ENCODE data around the gene TMEM132D. TPM values are rescaled to one million over a fixed set of nuclear protein-coding genes. Genes with fewer than 3 reads are reported as not detected.

The TMEM132D gene
- polyA plus RNA-seq, 1 donor from 2014 or later, result 1.3 TPM

DNA sequence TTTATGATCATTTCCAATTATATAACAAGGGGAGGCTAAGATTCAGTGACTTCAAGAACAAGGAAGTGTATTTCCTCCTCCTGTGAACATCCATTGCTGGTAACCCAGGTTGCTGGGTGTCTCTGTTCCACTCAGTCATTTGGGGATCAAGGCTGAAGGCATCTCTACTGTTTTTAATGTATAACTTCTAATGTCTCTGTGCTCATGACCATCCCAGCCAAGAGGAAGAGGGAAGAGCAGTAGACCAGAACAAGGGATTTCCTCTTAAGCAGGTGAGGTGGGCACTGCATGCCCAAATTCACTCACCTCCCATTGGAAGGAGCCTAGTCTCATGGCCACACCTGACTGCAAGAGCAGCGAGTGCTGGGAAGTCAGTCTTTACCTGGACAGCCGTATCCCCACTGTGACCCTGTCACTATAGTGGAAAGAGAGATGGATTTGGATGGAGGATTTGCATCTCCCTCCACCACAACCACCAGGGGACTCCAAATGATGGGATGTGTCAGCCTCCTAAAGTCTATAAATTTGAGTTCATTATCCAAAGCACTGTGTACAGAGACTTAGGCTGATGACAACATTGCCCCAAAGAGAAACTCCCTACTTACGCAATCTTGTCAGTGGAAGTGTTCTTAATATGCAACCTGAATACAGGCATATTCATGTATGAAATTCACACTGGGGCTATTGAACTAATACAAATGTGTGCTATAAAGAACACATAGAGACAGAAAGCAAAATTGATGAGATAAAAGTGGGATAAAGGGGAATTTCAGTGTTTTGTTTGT lies 368.7 kb downstream of the TMEM132D start:
- no peaks in the 10 kb centered on the region for H3K27me3 ChIP-seq (ENCODE audit: insufficient read depth, low read depth, low read length)
- H3K79me2 ChIP-seq (replicated peaks; ENCODE audit: insufficient read depth, low read length), result no peaks in the 10 kb centered on the region
- no peak overlapping the region for H2AFZ ChIP-seq (ENCODE audit: low read depth, low read length)
- H3K9me3 ChIP-seq (ENCODE audit: low read length), result no peaks in the 10 kb centered on the region
- H3K4me3 ChIP-seq (ENCODE audit: low read length), result no peak overlapping the region
- no peak overlapping the region for H3K27ac ChIP-seq (ENCODE audit: low read length)
- H3K9ac ChIP-seq (ENCODE audit: low read length), result no peak overlapping the region
- no peak for TF ChIP-seq TAF1 (IDR thresholded peaks at IDR 0.05; ENCODE audit: low read depth)
- TF ChIP-seq REST (IDR thresholded peaks at IDR 0.05; ENCODE audit: borderline replicate concordance), result no peak
- no peak for TF ChIP-seq EZH2 (IDR thresholded peaks at IDR 0.05; ENCODE audit: borderline replicate concordance, insufficient read depth, low read length, poor library complexity, severe bottlenecking)
- TF ChIP-seq POLR2AphosphoS5 (IDR thresholded peaks at IDR 0.05), result no peak
- TF ChIP-seq SMC3 (conservative IDR thresholded peaks at IDR 0.05; ENCODE audit: poor library complexity), result no peak
- no peak for TF ChIP-seq EP300 (conservative IDR thresholded peaks at IDR 0.05; ENCODE audit: poor library complexity, severe bottlenecking)
- no peak for TF ChIP-seq RAD21 (conservative IDR thresholded peaks at IDR 0.05)
- TF ChIP-seq CTCF (IDR thresholded peaks at IDR 0.05; ENCODE audit: poor library complexity, severe bottlenecking), result no peak
- no peak for TF ChIP-seq MXI1 (conservative IDR thresholded peaks at IDR 0.05; ENCODE audit: poor library complexity, severe bottlenecking)
- no peaks in the 10 kb centered on the region for H3K36me3 ChIP-seq (ENCODE audit: insufficient read depth, low read length)
- H3K4me2 ChIP-seq (ENCODE audit: low read length), result no peak overlapping the region
- no peaks in the 10 kb centered on the region for H4K20me1 ChIP-seq (ENCODE audit: insufficient read depth)
- H3F3A ChIP-seq (ENCODE audit: insufficient read depth, low read length, poor library complexity, severe bottlenecking), result no peaks in the 10 kb centered on the region
- no peaks in the 10 kb centered on the region for H3K9me2 ChIP-seq (ENCODE audit: insufficient read depth, low read length)

DNA sequence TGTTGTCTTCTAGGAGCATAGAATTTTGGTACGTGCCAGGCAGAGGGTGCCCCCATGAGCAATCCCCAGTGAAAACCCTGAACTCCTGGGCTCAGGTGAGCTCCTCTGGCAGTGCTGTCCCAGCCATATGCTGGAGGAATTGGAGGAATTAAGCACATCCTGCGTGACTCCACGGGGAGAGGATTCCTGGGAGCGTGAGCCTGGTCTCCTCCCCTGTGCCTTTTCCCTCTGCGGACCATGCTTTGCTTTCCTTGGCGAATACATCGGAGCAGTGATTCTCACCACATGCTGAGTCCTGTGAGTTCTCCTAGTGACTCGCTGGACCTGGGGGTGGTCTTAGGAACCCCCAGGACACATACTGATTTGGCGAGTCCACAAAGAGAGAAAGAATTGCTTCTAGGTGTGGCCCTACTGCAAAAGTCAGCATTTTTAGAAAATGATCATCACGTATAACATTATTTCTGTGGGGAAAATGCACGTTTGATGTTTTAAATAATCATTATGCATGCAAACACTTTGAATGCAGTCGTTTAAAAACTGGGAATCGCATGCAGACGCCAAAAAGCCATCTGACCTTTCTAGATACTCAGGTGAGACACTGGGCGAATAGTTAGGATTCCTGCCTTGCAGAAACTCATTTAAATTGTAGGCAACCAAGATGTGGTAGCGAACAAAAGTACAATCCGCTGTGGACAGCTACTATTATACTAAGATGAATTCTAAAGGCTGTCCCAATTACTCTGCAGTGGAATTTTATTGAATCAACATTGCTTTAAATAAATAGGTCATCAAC lies 370.9 kb downstream of the TMEM132D start:
- H3K36me3 ChIP-seq (ENCODE audit: insufficient read depth, low read length), result no peaks in the 10 kb centered on the region
- no peak overlapping the region for H3K9ac ChIP-seq (ENCODE audit: low read length)
- no peak overlapping the region for H3K4me2 ChIP-seq (ENCODE audit: low read length)
- H3K9me3 ChIP-seq (ENCODE audit: low read length), result no peaks in the 10 kb centered on the region
- H2AFZ ChIP-seq (ENCODE audit: low read depth, low read length), result no peak overlapping the region
- no peaks in the 10 kb centered on the region for H3K27me3 ChIP-seq (ENCODE audit: insufficient read depth, low read depth, low read length)
- H4K20me1 ChIP-seq (ENCODE audit: insufficient read depth), result no peaks in the 10 kb centered on the region
- no peaks in the 10 kb centered on the region for H3K9me2 ChIP-seq (ENCODE audit: insufficient read depth, low read length)
- H3K79me2 ChIP-seq (replicated peaks; ENCODE audit: insufficient read depth, low read length), result no peaks in the 10 kb centered on the region
- TF ChIP-seq RAD21 (conservative IDR thresholded peaks at IDR 0.05) (no peak), TAF1 (IDR thresholded peaks at IDR 0.05; ENCODE audit: low read depth) (no peak), EP300 (conservative IDR thresholded peaks at IDR 0.05; ENCODE audit: poor library complexity, severe bottlenecking) (no peak), SMC3 (conservative IDR thresholded peaks at IDR 0.05; ENCODE audit: poor library complexity) (no peak), EZH2 (IDR thresholded peaks at IDR 0.05; ENCODE audit: borderline replicate concordance, insufficient read depth, low read length, poor library complexity, severe bottlenecking) (no peak), REST (IDR thresholded peaks at IDR 0.05; ENCODE audit: borderline replicate concordance) (no peak)
- no peak overlapping the region for H3K27ac ChIP-seq (ENCODE audit: low read length)
- H3K4me3 ChIP-seq (ENCODE audit: low read length), result no peak overlapping the region
- H3F3A ChIP-seq (ENCODE audit: insufficient read depth, low read length, poor library complexity, severe bottlenecking), result no peaks in the 10 kb centered on the region

Measured in neural cell (in vitro differentiated cells).